ENCODE data around the gene MAP1S. TPM values are rescaled to one million over a fixed set of nuclear protein-coding genes. Genes with fewer than 3 reads are reported as not detected.
A peak's percentile ranks its signal among the peaks of the same experiment; 100 is the strongest.

Gene MAP1S
- total RNA-seq, 1 experiment from 2014 or later = 47.1 TPM

GRCh38 chr19:17720440-17720839 is 1.2 kb downstream of the MAP1S start:
- H3K36me3 Mint-ChIP-seq (ENCODE audit: insufficient read depth, unreplicated experiment) = peaks cover 28% of the 10 kb centered on the region
- peak overlapping the region; percentile 78 for H3K4me3 Mint-ChIP-seq (ENCODE audit: unreplicated experiment)
- CTCF ChIA-PET = interaction anchor here (0.6 to 1.1 kb wide), 4 partner anchors 11 to 334 kb away, joined by 3 to 5 read pairs (median 3); no protein-coding TSS in a partner anchor
- H3K4me1 Mint-ChIP-seq (ENCODE audit: insufficient read depth, unreplicated experiment) = peaks cover 26% of the 10 kb centered on the region
- intact Hi-C loops (cut with micrococcal nuclease) = no loop called here
- no peak for DNase-seq (ENCODE audit: unreplicated experiment)
- peak overlapping the region; percentile 62 for H3K27ac Mint-ChIP-seq (ENCODE audit: low read depth, unreplicated experiment)
- H3K27me3 Mint-ChIP-seq (ENCODE audit: insufficient read depth, unreplicated experiment) = no peaks in the 10 kb centered on the region
- H3K9me3 Mint-ChIP-seq (ENCODE audit: unreplicated experiment) = no peaks in the 10 kb centered on the region
- BruUV-seq (replicated peaks) = no TSS peak
- TF ChIP-seq CTCF (IDR thresholded peaks at IDR 0.05; ENCODE audit: unreplicated experiment) = no peak
- POLR2A ChIA-PET = interaction anchor here (0.6 to 1.5 kb wide), 4 partner anchors 25 to 757 kb away, joined by 3 to 7 read pairs (median 4); partner anchors contain the start of gene PGLS

DNA sequence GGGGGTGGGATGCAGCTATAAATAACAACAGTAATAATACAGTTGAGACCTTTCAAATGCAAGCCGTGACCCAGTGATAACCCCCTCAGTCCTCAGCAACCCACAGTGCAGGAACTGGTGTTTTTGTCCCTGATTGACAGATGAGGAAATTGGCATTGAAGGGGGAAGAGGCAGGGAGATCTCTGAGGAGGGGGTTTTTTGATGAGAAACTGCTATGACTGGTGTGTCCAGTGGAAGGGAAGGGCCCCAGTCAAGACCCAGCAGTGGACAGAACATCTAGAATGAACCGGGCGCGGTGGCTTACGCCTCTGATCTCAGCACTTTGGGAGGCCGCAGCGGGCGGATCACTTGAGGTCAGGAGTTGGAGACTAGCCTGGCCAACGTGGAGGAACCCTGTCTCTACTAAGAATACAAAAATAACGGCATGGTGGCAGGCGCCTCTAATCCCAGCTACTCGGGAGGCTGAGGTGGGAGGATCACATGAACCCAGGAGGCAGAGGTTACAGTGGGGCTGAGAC is 1.9 kb downstream of the MAP1S start:
- intact Hi-C loops (cut with micrococcal nuclease) = no loop called here
- peaks cover 34% of the 10 kb centered on the region for H3K36me3 Mint-ChIP-seq (ENCODE audit: insufficient read depth, unreplicated experiment)
- DNase-seq (ENCODE audit: unreplicated experiment) = no peak
- POLR2A ChIA-PET = interaction anchor here (0.6 kb wide), 1 partner anchor 182 kb away, joined by 3 read pairs; no protein-coding TSS in a partner anchor
- CTCF ChIA-PET = interaction anchor here (0.6 to 1.1 kb wide), 6 partner anchors 12 to 375 kb away, joined by 3 to 5 read pairs (median 3); no protein-coding TSS in a partner anchor
- H3K27ac Mint-ChIP-seq (ENCODE audit: low read depth, unreplicated experiment) = no peak overlapping the region
- TSS peak; percentile 25 for BruUV-seq (replicated peaks)
- H3K4me1 Mint-ChIP-seq (ENCODE audit: insufficient read depth, unreplicated experiment) = peaks cover 26% of the 10 kb centered on the region
- no peak for TF ChIP-seq CTCF (IDR thresholded peaks at IDR 0.05; ENCODE audit: unreplicated experiment)
- no peaks in the 10 kb centered on the region for H3K9me3 Mint-ChIP-seq (ENCODE audit: unreplicated experiment)
- H3K4me3 Mint-ChIP-seq (ENCODE audit: unreplicated experiment) = peak overlapping the region; percentile 78
- no peaks in the 10 kb centered on the region for H3K27me3 Mint-ChIP-seq (ENCODE audit: insufficient read depth, unreplicated experiment)

DNA sequence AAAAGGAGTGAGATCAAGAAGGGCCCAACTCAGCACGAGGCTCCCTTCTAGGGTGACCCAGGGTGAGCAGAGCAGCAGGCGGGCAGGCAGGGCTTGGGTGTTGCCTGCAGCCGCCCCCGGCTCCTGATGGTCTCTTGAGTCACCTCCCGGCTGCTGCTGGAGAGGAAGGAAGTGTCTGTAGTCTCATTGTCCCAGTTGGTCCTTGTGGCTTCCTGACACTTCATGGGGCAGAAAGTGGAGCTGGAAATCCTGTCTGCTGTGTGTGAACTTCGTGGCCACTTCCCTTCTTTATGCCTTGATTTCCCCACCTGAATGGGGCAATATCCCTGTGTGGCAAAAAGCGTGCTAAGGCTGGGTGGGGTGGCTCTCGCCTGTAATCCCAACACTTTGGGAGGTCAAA is 2.5 kb downstream of the MAP1S start:
- Mint-ChIP-seq H3K36me3 (ENCODE audit: insufficient read depth, unreplicated experiment) (peaks cover 34% of the 10 kb centered on the region), H3K27me3 (ENCODE audit: insufficient read depth, unreplicated experiment) (no peaks in the 10 kb centered on the region), H3K9me3 (ENCODE audit: unreplicated experiment) (no peaks in the 10 kb centered on the region), H3K4me1 (ENCODE audit: insufficient read depth, unreplicated experiment) (peaks cover 26% of the 10 kb centered on the region), H3K4me3 (ENCODE audit: unreplicated experiment) (peak overlapping the region; percentile 78), H3K27ac (ENCODE audit: low read depth, unreplicated experiment) (no peak overlapping the region)
- ChIA-PET CTCF (interaction anchor here (0.6 to 1.1 kb wide), 2 partner anchors 45 to 376 kb away, joined by 4 read pairs; no protein-coding TSS in a partner anchor), POLR2A (interaction anchor here (0.8 kb wide), 1 partner anchor 13 kb away, joined by 4 read pairs; no protein-coding TSS in a partner anchor)
- TF ChIP-seq CTCF (IDR thresholded peaks at IDR 0.05; ENCODE audit: unreplicated experiment) = no peak
- no TSS peak for BruUV-seq (replicated peaks)
- intact Hi-C loops (cut with micrococcal nuclease) = no loop called here
- peak; percentile 25 for DNase-seq (ENCODE audit: unreplicated experiment)

GRCh38 chr19:17722655-17723240 is 3.5 kb downstream of the MAP1S start:
- DNase-seq (ENCODE audit: unreplicated experiment) = no peak
- ChIA-PET POLR2A (no interaction called here), CTCF (interaction anchor here (1.1 kb wide), 1 partner anchor 44 kb away, joined by 4 read pairs; no protein-coding TSS in a partner anchor)
- Mint-ChIP-seq H3K4me1 (ENCODE audit: insufficient read depth, unreplicated experiment) (peaks cover 19% of the 10 kb centered on the region), H3K36me3 (ENCODE audit: insufficient read depth, unreplicated experiment) (peaks cover 36% of the 10 kb centered on the region), H3K4me3 (ENCODE audit: unreplicated experiment) (no peak overlapping the region), H3K27ac (ENCODE audit: low read depth, unreplicated experiment) (no peak overlapping the region), H3K27me3 (ENCODE audit: insufficient read depth, unreplicated experiment) (no peaks in the 10 kb centered on the region), H3K9me3 (ENCODE audit: unreplicated experiment) (no peaks in the 10 kb centered on the region)
- no peak for TF ChIP-seq CTCF (IDR thresholded peaks at IDR 0.05; ENCODE audit: unreplicated experiment)
- intact Hi-C loops (cut with micrococcal nuclease) = no loop called here
- no TSS peak for BruUV-seq (replicated peaks)

All from MCF 10A (cell line).